K562 (cell line): ENCODE measurements around the gene CASP2. TPM values are rescaled to one million over a fixed set of nuclear protein-coding genes. Genes with fewer than 3 reads are reported as not detected.

Source experiments
- EWSR1 ChIP-seq: fragments of 450-650 bp; IDR thresholded peaks from 2 replicates; pipeline ENCODE4 v1.6.1; 2018; ENCODE audit warnings: borderline replicate concordance, mild to moderate bottlenecking, low read depth, moderate library complexity; ENCODE audit not compliant: partially characterized antibody
- KAT7 ChIP-seq: sonication (generic); formaldehyde crosslinking; IDR thresholded peaks from 2 replicates; pipeline ENCODE4 v1.8.0; 2022; ENCODE audit warnings: missing genetic modification reagents, mild to moderate bottlenecking, borderline replicate concordance
- KDM4B ChIP-seq, 2 experiments: fragments of 450-650 bp in 1 of 2; sonication (generic) in 1 of 2; IDR thresholded peaks; 2 replicates each; pipeline ENCODE4 v1.6.1; 2016 to 2017; ENCODE audit warnings: borderline replicate concordance in 2 of 2, antibody characterized with exemption in 1 of 2, low read depth in 1 of 2, mild to moderate bottlenecking in 1 of 2
- MYBL2 ChIP-seq, 2 experiments: fragments of 450-650 bp in 1 of 2; sonication (generic) in 1 of 2; formaldehyde crosslinking in 1 of 2; IDR thresholded peaks; 2 replicates each; pipeline versions ENCODE4 v1.6.1 to v1.8.1; 2017 to 2022; ENCODE audit warnings: borderline replicate concordance in 1 of 2, inconsistent platforms in 1 of 2, low read depth in 1 of 2, mild to moderate bottlenecking in 1 of 2, missing genetic modification reagents in 1 of 2, moderate library complexity in 1 of 2
- PCBP1 ChIP-seq: fragments of 200-400 bp; formaldehyde crosslinking; IDR thresholded peaks from 2 replicates; pipeline ENCODE4 v1.6.1; 2018; ENCODE audit warnings: mild to moderate bottlenecking, low read depth, low read length; ENCODE audit not compliant: poor library complexity, severe bottlenecking
- POLR2AphosphoS2 ChIP-seq: IDR thresholded peaks from 2 replicates; pipeline ENCODE4 v1.6.1; 2012; ENCODE audit warnings: low read length, improper control_type of control experiment
- SNRNP70 ChIP-seq: fragments of 200-400 bp; formaldehyde crosslinking; optimal IDR thresholded peaks from 2 replicates; pipeline ENCODE3; 2017; ENCODE audit warnings: low read depth, low read length
- TEAD2 ChIP-seq: fragments of 450-650 bp; IDR thresholded peaks from 2 replicates; pipeline ENCODE4 v1.6.1; 2016; ENCODE audit warnings: missing genetic modification characterization, control low read depth, missing compliant biosample characterization
- ZBTB12 ChIP-seq: fragments of 250-450 bp; sonication (Bioruptor Pico); IDR thresholded peaks from 2 replicates; pipeline ENCODE4 v1.4.0; 2020
- ZFP36 ChIP-seq: fragments of 150-350 bp; IDR thresholded peaks from 2 replicates; pipeline ENCODE4 v1.6.1; 2018; ENCODE audit warnings: low read length, low read depth; ENCODE audit not compliant: partially characterized antibody
- ZNF699 ChIP-seq: fragments of 250-450 bp; sonication (Bioruptor Pico); IDR thresholded peaks from 2 replicates; pipeline ENCODE4 v1.8.0; 2021; ENCODE audit warnings: mild to moderate bottlenecking, moderate library complexity; ENCODE audit not compliant: insufficient replicate concordance
- polyA plus RNA-seq, 8 experiments: library from polyadenylated mRNA; depleted of rRNA in 4 of 8; stranded (reverse) in 5 of 8; unstranded in 3 of 8; fragments of >200 nt; fragmentation: Nextera tagmentation in 2 of 8; fragmentation: Illumina TruSeq in 1 of 8; extraction: Ambion mirVana in 2 of 8; extraction: Trizol in 1 of 8; gene quantifications; 2 replicates each; pipeline versions ENCODE4 v1.2.1 to v1.2.3, GENCODE V29; 2011 to 2014; ENCODE audit warnings: inconsistent platforms in 1 of 8, missing spikeins in 1 of 8
- total RNA-seq, 7 experiments: library from RNA; depleted of rRNA in 6 of 7; stranded (reverse); fragments of >200 nt in 6 of 7; fragmentation: Illumina TruSeq in 2 of 7; extraction: Trizol in 2 of 7; gene quantifications; 2 replicates each; pipeline versions ENCODE4 v1.2.1 to v1.2.3, GENCODE V29; 2011 to 2021; ENCODE audit warnings: low replicate concordance in 1 of 7
- TF ChIP-seq, protein P1 (sequence below): fragments of 450-650 bp; IDR thresholded peaks from 2 replicates; pipeline ENCODE4 v1.6.1; 2016; ENCODE audit warnings: mild to moderate bottlenecking, moderate library complexity
- TF ChIP-seq, protein P2 (sequence below), 2 experiments: fragments of 250-450 bp in 1 of 2; fragments of 450-650 bp in 1 of 2; sonication (Bioruptor Pico) in 1 of 2; IDR thresholded peaks; 2 replicates each; pipeline versions ENCODE4 v1.6.1 to v1.8.0; 2016 to 2021; ENCODE audit warnings: mild to moderate bottlenecking in 2 of 2, moderate library complexity in 2 of 2, missing compliant biosample characterization in 1 of 2, missing genetic modification characterization in 1 of 2

CASP2 gene
- total and polyA plus RNA-seq, 9 of the 15 experiments (the other 6 are each of a cell fraction or from before 2014, with no cell fraction given) = 18.8 to 64.9 (median 24.1) TPM

DNA sequence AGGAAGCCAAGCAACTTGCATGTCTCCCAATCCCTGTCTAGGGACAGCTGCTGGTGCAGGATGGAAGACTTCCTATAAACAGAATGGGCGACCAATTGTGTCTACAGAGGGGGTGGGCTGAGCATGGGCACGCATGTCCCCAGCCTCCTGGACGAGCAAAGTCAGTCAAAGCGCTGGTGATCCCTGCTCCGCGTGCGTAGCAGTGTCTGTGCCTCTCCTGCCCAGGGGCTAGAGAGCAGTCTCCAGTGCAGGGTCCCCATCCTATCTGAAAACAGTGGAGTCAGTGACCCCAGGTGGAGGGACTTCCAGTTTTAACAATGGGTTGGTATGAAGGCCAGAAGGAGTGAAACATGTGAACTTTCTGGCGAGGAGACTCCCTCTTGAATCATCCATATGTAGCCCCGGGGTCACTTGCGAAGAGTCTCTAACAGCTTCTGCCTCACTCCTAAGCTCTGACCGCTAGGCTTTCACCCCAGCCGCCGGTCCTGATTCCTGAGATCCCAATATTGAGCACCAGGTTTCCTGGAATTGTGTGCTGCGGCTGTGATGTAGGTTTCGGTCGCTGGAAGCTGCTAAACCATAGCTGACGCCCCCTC is 714 bp upstream of the CASP2 start (continued):
- TF ChIP-seq SNRNP70 (no peak), PCBP1 (no peak), ZBTB12 (CRISPR knock-in tag) (no peak), TEAD2 (tag) (peak; percentile 9; the same call in 1 of the 2 replicates), ZFP36 (no peak), MYBL2 (IDR thresholded peaks at IDR 0.05; ENCODE audit: low read depth) (no peak), MYBL2 (CRISPR knock-in tag; IDR thresholded peaks at IDR 0.05; ENCODE audit: borderline replicate concordance) (no peak), ZNF699 (CRISPR knock-in tag) (no peak), KAT7 (0 out of 2 replicates have a peak, but pooled peaks have one; percentile 17), POLR2AphosphoS2 (no peak), KDM4B (IDR thresholded peaks at IDR 0.05; ENCODE audit: borderline replicate concordance in 2 of 2, low read depth in 1 of 2) (no peak), EWSR1 (no peak)
- TF ChIP-seq, protein P1, sequence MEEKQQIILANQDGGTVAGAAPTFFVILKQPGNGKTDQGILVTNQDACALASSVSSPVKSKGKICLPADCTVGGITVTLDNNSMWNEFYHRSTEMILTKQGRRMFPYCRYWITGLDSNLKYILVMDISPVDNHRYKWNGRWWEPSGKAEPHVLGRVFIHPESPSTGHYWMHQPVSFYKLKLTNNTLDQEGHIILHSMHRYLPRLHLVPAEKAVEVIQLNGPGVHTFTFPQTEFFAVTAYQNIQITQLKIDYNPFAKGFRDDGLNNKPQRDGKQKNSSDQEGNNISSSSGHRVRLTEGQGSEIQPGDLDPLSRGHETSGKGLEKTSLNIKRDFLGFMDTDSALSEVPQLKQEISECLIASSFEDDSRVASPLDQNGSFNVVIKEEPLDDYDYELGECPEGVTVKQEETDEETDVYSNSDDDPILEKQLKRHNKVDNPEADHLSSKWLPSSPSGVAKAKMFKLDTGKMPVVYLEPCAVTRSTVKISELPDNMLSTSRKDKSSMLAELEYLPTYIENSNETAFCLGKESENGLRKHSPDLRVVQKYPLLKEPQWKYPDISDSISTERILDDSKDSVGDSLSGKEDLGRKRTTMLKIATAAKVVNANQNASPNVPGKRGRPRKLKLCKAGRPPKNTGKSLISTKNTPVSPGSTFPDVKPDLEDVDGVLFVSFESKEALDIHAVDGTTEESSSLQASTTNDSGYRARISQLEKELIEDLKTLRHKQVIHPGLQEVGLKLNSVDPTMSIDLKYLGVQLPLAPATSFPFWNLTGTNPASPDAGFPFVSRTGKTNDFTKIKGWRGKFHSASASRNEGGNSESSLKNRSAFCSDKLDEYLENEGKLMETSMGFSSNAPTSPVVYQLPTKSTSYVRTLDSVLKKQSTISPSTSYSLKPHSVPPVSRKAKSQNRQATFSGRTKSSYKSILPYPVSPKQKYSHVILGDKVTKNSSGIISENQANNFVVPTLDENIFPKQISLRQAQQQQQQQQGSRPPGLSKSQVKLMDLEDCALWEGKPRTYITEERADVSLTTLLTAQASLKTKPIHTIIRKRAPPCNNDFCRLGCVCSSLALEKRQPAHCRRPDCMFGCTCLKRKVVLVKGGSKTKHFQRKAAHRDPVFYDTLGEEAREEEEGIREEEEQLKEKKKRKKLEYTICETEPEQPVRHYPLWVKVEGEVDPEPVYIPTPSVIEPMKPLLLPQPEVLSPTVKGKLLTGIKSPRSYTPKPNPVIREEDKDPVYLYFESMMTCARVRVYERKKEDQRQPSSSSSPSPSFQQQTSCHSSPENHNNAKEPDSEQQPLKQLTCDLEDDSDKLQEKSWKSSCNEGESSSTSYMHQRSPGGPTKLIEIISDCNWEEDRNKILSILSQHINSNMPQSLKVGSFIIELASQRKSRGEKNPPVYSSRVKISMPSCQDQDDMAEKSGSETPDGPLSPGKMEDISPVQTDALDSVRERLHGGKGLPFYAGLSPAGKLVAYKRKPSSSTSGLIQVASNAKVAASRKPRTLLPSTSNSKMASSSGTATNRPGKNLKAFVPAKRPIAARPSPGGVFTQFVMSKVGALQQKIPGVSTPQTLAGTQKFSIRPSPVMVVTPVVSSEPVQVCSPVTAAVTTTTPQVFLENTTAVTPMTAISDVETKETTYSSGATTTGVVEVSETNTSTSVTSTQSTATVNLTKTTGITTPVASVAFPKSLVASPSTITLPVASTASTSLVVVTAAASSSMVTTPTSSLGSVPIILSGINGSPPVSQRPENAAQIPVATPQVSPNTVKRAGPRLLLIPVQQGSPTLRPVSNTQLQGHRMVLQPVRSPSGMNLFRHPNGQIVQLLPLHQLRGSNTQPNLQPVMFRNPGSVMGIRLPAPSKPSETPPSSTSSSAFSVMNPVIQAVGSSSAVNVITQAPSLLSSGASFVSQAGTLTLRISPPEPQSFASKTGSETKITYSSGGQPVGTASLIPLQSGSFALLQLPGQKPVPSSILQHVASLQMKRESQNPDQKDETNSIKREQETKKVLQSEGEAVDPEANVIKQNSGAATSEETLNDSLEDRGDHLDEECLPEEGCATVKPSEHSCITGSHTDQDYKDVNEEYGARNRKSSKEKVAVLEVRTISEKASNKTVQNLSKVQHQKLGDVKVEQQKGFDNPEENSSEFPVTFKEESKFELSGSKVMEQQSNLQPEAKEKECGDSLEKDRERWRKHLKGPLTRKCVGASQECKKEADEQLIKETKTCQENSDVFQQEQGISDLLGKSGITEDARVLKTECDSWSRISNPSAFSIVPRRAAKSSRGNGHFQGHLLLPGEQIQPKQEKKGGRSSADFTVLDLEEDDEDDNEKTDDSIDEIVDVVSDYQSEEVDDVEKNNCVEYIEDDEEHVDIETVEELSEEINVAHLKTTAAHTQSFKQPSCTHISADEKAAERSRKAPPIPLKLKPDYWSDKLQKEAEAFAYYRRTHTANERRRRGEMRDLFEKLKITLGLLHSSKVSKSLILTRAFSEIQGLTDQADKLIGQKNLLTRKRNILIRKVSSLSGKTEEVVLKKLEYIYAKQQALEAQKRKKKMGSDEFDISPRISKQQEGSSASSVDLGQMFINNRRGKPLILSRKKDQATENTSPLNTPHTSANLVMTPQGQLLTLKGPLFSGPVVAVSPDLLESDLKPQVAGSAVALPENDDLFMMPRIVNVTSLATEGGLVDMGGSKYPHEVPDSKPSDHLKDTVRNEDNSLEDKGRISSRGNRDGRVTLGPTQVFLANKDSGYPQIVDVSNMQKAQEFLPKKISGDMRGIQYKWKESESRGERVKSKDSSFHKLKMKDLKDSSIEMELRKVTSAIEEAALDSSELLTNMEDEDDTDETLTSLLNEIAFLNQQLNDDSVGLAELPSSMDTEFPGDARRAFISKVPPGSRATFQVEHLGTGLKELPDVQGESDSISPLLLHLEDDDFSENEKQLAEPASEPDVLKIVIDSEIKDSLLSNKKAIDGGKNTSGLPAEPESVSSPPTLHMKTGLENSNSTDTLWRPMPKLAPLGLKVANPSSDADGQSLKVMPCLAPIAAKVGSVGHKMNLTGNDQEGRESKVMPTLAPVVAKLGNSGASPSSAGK = no peak
- TF ChIP-seq, protein P2, sequence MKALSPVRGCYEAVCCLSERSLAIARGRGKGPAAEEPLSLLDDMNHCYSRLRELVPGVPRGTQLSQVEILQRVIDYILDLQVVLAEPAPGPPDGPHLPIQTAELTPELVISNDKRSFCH (CRISPR knock-in tag; IDR thresholded peaks at IDR 0.05) = no peak
- TF ChIP-seq, protein P2 (tag; IDR thresholded peaks at IDR 0.05) = peak; percentile 85; the same call in 1 of the 2 replicates
